NCI-H2196 treated with DMSO at 0.1 percent for 48 hours (cell line): ENCODE data around the gene PRORP.
"Not testable (repeated sequence)": the region's sequence is repeated elsewhere in the genome, so short reads cannot be mapped to it uniquely, and the experiment has no call there.

ENCODE experiments used
- DNase-seq: peaks from one replicate; lab custom pipeline; 2025; ENCODE audit not compliant: unreplicated experiment; lab: John Stamatoyannopoulos, UW

The PRORP gene

DNA sequence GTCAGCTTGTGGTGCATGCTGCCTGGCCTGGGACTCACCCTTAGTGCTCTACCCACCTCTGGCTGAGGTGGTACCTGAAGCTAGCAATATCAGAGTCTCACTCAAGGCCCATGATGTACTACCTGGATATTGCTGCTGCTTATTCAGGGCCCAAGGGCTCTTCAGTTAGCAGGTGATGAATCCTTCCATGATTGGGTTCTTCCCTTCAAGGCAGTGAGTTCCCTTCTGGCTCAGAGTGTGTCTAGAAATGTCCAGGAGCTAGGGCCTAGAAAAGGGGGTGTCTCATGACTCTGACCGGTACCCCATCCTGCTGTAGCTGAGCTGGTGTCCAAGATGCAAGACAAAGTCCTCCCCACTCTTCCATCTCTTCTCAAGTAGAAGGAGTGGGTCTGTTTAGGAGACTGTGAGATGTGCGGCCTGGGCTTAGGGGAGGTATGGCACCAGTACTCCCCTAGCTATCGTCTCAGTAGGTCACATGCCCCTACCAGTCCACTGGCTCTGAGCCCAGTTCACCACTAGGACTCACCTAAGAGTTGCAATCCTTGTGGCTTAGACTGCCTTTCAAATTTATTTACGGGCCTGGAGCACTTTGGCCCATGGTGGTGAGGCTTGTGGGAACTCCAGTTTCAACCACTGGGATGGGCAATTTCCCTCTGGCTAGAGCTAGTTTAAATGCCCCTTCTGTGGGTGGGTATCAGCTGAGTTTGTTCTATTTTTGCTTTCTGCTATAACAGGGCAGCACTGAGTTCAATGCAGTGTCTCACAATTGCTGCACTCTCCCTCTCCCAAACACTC, 12.2 kb downstream of the PRORP start:
- no peak for DNase-seq

DNA sequence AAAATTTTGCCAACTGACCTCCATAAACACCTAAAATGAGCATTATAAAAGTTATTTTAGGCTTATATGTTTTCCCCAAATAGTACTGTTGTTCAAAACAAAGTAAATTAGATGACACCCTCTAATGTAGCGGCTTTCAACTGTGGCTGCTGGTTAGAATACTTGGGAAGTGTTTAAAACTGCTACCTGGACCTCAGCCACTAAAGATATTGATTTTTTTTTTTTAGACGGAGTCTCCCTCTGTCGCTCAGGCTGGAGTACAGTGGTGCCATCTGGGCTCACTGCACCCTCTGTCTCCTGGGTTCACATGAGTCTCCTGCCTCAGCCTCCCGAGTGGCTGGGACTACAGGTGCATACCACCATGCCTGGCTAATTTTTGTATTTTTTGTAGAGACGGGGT, 16.2 kb downstream of the PRORP start:
- DNase-seq: no peak

GRCh38 chr14:35140718-35141581, 18.6 kb downstream of the PRORP start:
- no peak for DNase-seq

- no peak for DNase-seq
Observed at GRCh38 chr14:35144029-35144428, 21.7 kb downstream of the PRORP start.

- DNase-seq: no peak
Observed at GRCh38 chr14:35146711-35147149, 24.4 kb downstream of the PRORP start.

DNA sequence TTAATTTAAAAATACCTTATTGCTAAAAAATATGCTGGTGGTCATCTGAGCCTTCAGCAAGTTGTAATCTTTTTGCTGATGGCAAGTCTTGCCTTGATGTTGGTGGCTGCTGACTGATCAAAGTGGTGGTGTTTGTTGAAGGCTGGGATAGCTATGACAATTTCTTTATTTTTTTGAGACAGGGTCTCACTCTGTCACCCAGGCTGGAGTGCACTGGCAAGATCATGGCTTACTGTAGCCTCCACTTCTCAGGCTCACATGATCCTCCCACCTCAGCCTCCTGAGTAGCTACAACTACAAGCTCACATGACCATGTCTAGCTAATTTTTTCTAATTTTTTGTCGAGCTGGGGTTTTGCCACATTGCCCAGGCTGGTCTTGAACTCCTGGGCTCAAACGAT, 24.8 kb downstream of the PRORP start:
- DNase-seq: no peak

DNA sequence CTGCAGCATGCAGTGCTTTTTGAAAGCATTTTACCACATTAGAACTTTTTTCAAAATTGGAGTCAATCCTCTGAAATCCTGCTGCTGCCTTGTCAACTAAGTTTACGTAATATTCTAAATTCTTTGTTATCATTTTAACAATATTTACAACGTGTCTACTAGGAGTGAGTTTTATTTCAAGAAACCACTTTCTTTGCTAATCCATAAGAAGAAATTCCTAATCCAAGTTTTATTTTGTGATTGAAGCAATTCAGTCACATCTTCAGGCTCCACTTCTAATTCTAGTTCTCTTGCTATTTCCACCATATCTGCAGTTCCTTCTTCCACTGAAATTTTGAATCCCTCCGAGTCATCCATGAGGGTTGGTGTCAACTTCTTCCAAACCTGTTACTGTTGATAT, 25.4 kb downstream of the PRORP start:
- no peak for DNase-seq

DNA sequence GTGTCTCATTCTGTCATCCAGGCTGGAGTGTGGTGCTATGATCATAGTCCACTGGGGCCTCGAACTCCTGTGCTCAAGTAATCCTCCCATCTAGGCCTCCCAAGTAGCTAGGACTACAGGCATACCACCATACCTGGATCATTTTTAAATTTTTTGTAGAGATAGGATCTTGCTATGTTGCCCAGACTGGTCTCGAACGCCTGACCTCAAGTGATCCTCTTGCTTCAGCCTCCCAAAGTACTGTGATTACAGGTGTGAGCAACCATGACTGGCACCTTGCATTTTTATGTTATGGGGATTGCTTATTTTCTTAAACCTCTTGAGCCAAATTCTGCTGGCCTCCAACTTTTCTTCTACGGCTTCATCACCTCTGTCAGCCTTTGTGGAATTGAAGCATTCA, 26.9 kb downstream of the PRORP start:
- no peak for DNase-seq

DNA sequence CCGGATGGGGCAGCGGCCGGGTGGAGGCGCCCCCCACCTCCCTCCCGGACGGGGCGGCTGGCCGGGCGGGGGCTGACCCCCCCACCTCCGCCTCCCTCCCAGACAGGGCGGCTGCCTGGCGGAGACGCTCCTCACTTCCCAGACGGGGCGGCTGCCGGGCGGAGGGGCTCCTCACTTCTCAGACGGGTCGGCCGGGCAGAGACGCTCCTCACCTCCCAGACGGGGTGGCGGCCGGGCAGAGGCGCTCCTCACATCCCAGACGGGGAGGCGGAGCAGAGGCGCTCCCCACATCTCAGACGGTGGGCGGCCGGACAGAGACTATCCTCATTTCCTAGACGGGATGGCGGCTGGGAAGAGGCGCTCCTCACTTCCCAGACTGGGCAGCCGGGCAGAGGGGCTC, 30.2 kb downstream of the PRORP start:
- DNase-seq: not testable (repeated sequence)

DNA sequence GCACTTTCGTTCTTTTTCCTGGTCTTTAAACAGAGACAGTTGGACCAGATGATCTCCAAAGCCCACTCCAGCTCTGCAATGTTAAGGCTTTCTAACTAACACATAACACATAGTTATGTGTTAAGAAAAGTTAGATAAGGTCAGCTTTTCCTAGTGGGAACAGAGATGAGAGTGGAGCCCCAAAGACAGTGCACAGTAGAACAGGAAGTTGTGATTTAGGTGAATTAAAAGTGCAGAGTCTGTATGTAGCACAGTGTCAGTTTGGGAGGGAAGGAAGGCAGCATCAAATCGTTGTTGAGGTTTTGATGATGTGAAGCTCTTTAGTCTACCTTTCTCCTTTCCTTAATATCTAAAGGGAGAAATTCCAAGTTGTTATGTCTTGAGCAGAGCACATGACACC, 31.7 kb downstream of the PRORP start:
- DNase-seq: no peak

DNA sequence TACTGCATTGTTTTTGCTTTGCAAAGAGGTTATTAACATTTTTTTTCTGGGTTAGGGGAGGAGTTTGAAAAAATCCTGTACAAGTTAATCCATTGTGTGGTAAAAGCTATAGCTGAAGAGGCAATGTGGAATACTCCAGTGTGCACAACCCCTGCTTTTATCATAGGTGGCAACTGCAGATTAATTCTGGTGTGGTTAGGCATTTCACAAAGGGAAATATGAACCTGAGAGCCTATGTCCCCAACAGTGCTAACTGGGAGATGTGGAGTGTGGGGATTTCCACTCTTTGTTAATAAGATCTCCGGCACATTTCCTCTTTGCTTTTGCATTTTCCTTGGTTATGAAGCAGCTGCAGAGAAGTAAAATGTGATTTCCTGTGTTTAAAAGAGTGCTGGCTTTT, 33.6 kb downstream of the PRORP start:
- DNase-seq: peak; percentile 34

- DNase-seq: no peak
Observed at GRCh38 chr14:35158491-35158890, 36.1 kb downstream of the PRORP start.

- DNase-seq: no peak
Observed at GRCh38 chr14:35158951-35159653, 36.8 kb downstream of the PRORP start.

DNA sequence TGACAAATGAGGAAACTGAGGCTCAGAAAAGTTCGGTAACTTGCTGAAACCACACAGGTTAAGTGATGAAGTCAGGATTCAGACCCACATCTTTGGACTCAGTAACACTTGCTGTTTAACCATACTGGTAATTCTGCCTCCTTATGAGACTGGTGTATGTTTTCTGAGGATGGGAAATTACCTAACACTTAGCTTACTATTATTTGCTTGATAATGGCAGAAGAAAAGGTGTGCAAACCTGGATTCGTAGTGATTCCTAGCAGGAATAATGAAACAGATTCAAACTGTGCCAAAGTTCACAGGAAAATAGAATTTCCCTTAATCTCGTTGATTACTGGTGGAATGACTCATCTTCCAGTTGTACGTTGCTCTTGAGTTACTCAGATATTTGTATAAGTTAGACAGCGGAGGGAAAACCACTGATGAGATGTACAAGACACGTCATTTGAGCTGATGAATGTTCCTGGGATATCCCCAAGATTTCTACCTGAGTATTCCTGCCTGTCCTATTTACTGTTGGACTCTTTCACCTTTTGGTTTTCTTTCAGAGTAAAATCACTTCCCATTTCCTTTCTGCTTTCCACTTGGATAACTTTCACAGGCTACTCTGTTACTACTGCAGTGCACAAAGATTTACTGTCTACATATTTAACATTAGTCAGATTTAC, 37.5 kb downstream of the PRORP start:
- DNase-seq: no peak

- DNase-seq: no peak
Observed at GRCh38 chr14:35161231-35161630, 38.9 kb downstream of the PRORP start.

DNA sequence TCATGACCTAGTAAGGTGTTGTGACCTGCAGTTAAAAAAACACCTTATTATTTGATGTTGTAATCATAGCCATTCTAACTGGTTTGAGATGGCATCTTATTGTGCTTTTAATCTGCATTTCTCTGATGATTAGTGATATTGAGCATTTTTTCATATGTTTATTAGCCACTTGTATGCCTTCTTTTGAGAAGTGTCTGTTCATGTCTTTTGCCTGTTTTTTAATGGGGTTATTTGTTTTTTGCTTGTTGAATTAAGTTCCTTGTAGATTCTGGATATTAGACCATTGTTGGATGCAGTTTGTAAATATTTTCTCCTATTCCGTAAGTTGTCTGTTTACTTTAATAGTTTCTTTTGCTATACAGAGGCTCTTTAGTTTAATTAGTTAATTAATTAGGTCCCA, 41.0 kb downstream of the PRORP start:
- no peak for DNase-seq

DNA sequence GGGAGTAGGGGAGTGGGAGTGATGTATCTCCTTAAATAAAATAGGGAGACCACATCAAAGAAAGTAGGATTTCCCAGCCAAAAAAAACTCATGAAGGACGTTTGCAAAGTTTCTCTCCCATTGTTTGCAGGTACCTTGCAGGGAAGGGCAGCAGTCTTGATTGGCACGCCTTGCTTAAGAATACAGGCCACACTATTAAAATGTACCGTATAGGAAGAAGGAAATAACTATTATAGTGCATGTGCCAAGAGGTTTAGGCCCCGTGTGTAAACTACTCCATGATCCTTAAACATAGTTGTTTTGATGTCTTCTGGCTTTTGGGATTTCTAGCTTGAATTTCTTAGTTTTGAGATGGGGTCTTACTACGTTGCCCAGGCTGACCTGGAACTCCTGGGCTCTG, 42.5 kb downstream of the PRORP start:
- no peak for DNase-seq

- no peak for DNase-seq
Observed at GRCh38 chr14:35167496-35167895, 45.1 kb downstream of the PRORP start.
